NCI-H345 treated with DMSO at 0.1 percent for 48 hours (cell line): ENCODE data around the gene TOM1L2.

Source experiments
- DNase-seq: peaks from one replicate; lab custom pipeline; 2025; ENCODE audit not compliant: unreplicated experiment; lab: John Stamatoyannopoulos, UW

TOM1L2 gene

GRCh38 chr17:17837966-17838962, 133.9 kb downstream of the TOM1L2 start:
- peak; percentile 8 for DNase-seq

GRCh38 chr17:17837380-17837821, 134.8 kb downstream of the TOM1L2 start:
- no peak for DNase-seq

GRCh38 chr17:17836818-17837379, 135.3 kb downstream of the TOM1L2 start, which contains the start of gene SREBF1:
Gene SREBF1, minus strand, starts transcription at chr17:17836986. Its CDS starts 169 bp downstream, at chr17:17836817.
- DNase-seq: no peak

- DNase-seq: peak; percentile 60
These were observed 135.9 kb downstream of the TOM1L2 start for GRCh38 chr17:17836250-17836817.

GRCh38 chr17:17835415-17836249, 136.6 kb downstream of the TOM1L2 start:
- DNase-seq: no peak

GRCh38 chr17:17834974-17835373, 137.2 kb downstream of the TOM1L2 start:
- DNase-seq: no peak

GRCh38 chr17:17833658-17834357, 138.4 kb downstream of the TOM1L2 start:
- no peak for DNase-seq

GRCh38 chr17:17832032-17832363, 140.2 kb downstream of the TOM1L2 start:
- DNase-seq: no peak

GRCh38 chr17:17831208-17832031, 140.8 kb downstream of the TOM1L2 start:
- DNase-seq: no peak

GRCh38 chr17:17830740-17831207, 141.4 kb downstream of the TOM1L2 start:
- no peak for DNase-seq

GRCh38 chr17:17830269-17830567, 142.0 kb downstream of the TOM1L2 start:
- DNase-seq: no peak

GRCh38 chr17:17827826-17828621, 144.2 kb downstream of the TOM1L2 start:
- no peak for DNase-seq

GRCh38 chr17:17826942-17827785, 145.0 kb downstream of the TOM1L2 start:
- DNase-seq: no peak

- DNase-seq: no peak
These were observed 145.9 kb downstream of the TOM1L2 start for GRCh38 chr17:17826342-17826713.

- DNase-seq: no peak
These were observed 147.2 kb downstream of the TOM1L2 start for GRCh38 chr17:17824783-17825614.

- peak; percentile 37 for DNase-seq
These were observed 147.9 kb downstream of the TOM1L2 start for GRCh38 chr17:17824119-17824782.
